Keratinocyte (primary cell): ENCODE data around the gene JAZF1. TPM values are rescaled to one million over a fixed set of nuclear protein-coding genes. Genes with fewer than 3 reads are reported as not detected.
A peak's percentile ranks its signal among the peaks of the same experiment; 100 is the strongest.

ENCODE experiments used
- DNase-seq: peaks from one replicate; pipeline ENCODE4 v3.0.0-alpha.2; 2011; ENCODE audit warnings: low read depth, missing footprints, low spot score
- FAIRE-seq: peaks from 2 replicates; lab custom pipeline; 2011; peaks lifted over from hg19 to GRCh38; lab: Jason Lieb, UNC
- H2AFZ ChIP-seq: 2 replicates; pipeline ENCODE4 v1.6.0; 2012; ENCODE audit warnings: low read length, control low read depth, inconsistent platforms; ENCODE audit not compliant: control insufficient read depth
- H3K27ac ChIP-seq: 2 replicates; pipeline ENCODE4 v1.5.1; 2011; ENCODE audit warnings: low read length; ENCODE audit not compliant: control insufficient read depth, insufficient read depth
- H3K27me3 ChIP-seq: 3 replicates; pipeline ENCODE4 v1.6.0; 2011; ENCODE audit warnings: low read length; ENCODE audit not compliant: control insufficient read depth, insufficient read depth; ENCODE audit errors: extremely low read depth
- H3K36me3 ChIP-seq, 2 experiments: 2 replicates in 1 of 2; 3 replicates in 1 of 2; pipeline ENCODE4 v1.5.1; 2011; ENCODE audit warnings: low read length in 2 of 2, mild to moderate bottlenecking in 1 of 2; ENCODE audit not compliant: control insufficient read depth in 2 of 2, insufficient read depth in 2 of 2; ENCODE audit errors: extremely low read depth in 1 of 2
- H3K4me1 ChIP-seq: 3 replicates; pipeline ENCODE4 v1.5.1; 2011; ENCODE audit warnings: low read length; ENCODE audit not compliant: control insufficient read depth, insufficient read depth; ENCODE audit errors: extremely low read depth
- H3K4me2 ChIP-seq: 3 replicates; pipeline ENCODE4 v1.6.0; 2011; ENCODE audit warnings: low read depth, low read length; ENCODE audit not compliant: control insufficient read depth, insufficient read depth; ENCODE audit errors: extremely low read depth
- H3K4me3 ChIP-seq, 3 experiments: fragments of 200-600 bp in 1 of 3; sonication (generic) in 1 of 3; 2 replicates in 2 of 3; 3 replicates in 1 of 3; pipeline ENCODE4 v1.5.1; 2011 to 2016; ENCODE audit warnings: low read length in 3 of 3, mild to moderate bottlenecking in 3 of 3, control low read depth in 2 of 3, inconsistent platforms in 1 of 3, low read depth in 1 of 3, mixed read lengths in 1 of 3, mixed run types in 1 of 3, moderate library complexity in 1 of 3; ENCODE audit not compliant: control insufficient read depth in 2 of 3, insufficient read depth in 2 of 3; ENCODE audit errors: extremely low read depth in 1 of 3
- H3K79me2 ChIP-seq: 2 replicates; pipeline ENCODE4 v1.6.0; 2012; ENCODE audit warnings: low read length; ENCODE audit not compliant: control insufficient read depth, insufficient read depth
- H3K9ac ChIP-seq: 3 replicates; pipeline ENCODE4 v1.6.0; 2011; ENCODE audit warnings: low read length; ENCODE audit not compliant: control insufficient read depth, insufficient read depth; ENCODE audit errors: extremely low read depth
- H3K9me1 ChIP-seq: 3 replicates; pipeline ENCODE4 v1.6.0; 2011; ENCODE audit warnings: low read length; ENCODE audit not compliant: control insufficient read depth, insufficient read depth; ENCODE audit errors: extremely low read depth
- H3K9me3 ChIP-seq: 2 replicates; pipeline ENCODE4 v1.5.1; 2012; ENCODE audit warnings: low read depth, low read length; ENCODE audit not compliant: control insufficient read depth
- H4K20me1 ChIP-seq: 3 replicates; pipeline ENCODE4 v1.6.0; 2011; ENCODE audit warnings: low read length; ENCODE audit not compliant: control insufficient read depth, insufficient read depth; ENCODE audit errors: extremely low read depth
- EZH2 ChIP-seq: IDR thresholded peaks from one replicate; pipeline ENCODE4 v1.6.1; 2012; ENCODE audit warnings: inconsistent platforms, mild to moderate bottlenecking, low read length, moderate library complexity
- dilution Hi-C: fragments of 300-500 bp; cut with MboI; formaldehyde crosslinking; loops from one replicate; pipeline ENCODE4 v1.7.0; 2020; ENCODE audit warnings: low sequenced_read_pairs; ENCODE audit not compliant: extremely low pct_ligation_motif_present
- polyA plus RNA-seq, 5 experiments: library from polyadenylated mRNA; depleted of rRNA in 3 of 5; stranded (reverse) in 3 of 5; stranded (forward) in 1 of 5; unstranded in 1 of 5; fragments of >200 nt; gene quantifications; 1 replicate in 1 of 5; 2 replicates in 3 of 5; 3 replicates in 1 of 5; pipeline versions ENCODE4 v1.2.1 to v1.2.3, GENCODE V29; 2011 to 2012; ENCODE audit warnings: missing spikeins in 2 of 5, low read depth in 1 of 5, low replicate concordance in 1 of 5
- TF ChIP-seq, protein P1 (sequence below), 3 experiments: IDR thresholded peaks in 1 of 3; conservative IDR thresholded peaks in 1 of 3; optimal IDR thresholded peaks in 1 of 3; 2 replicates in 2 of 3; 3 replicates in 1 of 3; pipeline versions ENCODE3 to v1.5.1; 2011; ENCODE audit warnings: low read length in 3 of 3, mild to moderate bottlenecking in 3 of 3, moderate library complexity in 2 of 3, control low read depth in 1 of 3, inconsistent platforms in 1 of 3; ENCODE audit not compliant: insufficient read depth in 2 of 3; ENCODE audit errors: extremely low read depth in 1 of 3

JAZF1 gene
- polyA plus RNA-seq, 1 donor (not counting 4 experiments of a cell fraction or from before 2014, with no cell fraction given), result 2.5 TPM

DNA sequence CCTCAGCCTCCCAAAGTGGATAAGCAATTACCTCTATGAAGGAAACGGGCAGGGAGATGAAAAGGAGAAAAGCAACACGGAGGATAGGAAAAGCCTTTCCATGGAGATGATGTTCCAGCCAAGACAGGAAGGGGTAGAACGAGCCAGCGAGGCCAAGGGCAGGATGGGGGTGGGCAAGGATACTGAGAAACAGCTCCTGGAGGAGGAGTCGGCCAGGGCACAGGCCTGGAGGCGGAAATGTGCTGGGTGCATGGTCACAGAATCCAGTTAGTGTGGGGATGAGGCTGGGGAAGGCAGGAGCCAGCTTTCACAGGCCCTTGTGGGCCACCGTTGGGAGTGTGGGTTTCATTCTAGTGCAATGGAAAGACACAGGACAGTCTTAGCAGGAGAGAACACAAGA, 162.6 kb downstream of the JAZF1 start:
- dilution Hi-C loops, result no loop called here
- H2AFZ ChIP-seq, result no peak overlapping the region
- DNase-seq (no peak), FAIRE-seq (no peak)
- H3K27ac ChIP-seq, result no peak overlapping the region
- peaks cover 7% of the 10 kb centered on the region for H3K4me1 ChIP-seq
- no peak overlapping the region for H3K4me2 ChIP-seq
- no peaks in the 10 kb centered on the region for H4K20me1 ChIP-seq
- TF ChIP-seq EZH2, result no peak
- TF ChIP-seq, protein P1, sequence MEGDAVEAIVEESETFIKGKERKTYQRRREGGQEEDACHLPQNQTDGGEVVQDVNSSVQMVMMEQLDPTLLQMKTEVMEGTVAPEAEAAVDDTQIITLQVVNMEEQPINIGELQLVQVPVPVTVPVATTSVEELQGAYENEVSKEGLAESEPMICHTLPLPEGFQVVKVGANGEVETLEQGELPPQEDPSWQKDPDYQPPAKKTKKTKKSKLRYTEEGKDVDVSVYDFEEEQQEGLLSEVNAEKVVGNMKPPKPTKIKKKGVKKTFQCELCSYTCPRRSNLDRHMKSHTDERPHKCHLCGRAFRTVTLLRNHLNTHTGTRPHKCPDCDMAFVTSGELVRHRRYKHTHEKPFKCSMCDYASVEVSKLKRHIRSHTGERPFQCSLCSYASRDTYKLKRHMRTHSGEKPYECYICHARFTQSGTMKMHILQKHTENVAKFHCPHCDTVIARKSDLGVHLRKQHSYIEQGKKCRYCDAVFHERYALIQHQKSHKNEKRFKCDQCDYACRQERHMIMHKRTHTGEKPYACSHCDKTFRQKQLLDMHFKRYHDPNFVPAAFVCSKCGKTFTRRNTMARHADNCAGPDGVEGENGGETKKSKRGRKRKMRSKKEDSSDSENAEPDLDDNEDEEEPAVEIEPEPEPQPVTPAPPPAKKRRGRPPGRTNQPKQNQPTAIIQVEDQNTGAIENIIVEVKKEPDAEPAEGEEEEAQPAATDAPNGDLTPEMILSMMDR (optimal IDR thresholded peaks at IDR 0.05 in 1 of 3, IDR thresholded peaks at IDR 0.05 in 1 of 3, conservative IDR thresholded peaks at IDR 0.05 in 1 of 3; ENCODE audit: extremely low read depth in 1 of 3, insufficient read depth in 2 of 3, low read length in 3 of 3), result no peak
- H3K9me3 ChIP-seq, result peaks cover 2% of the 10 kb centered on the region
- no peaks in the 10 kb centered on the region for H3K9me1 ChIP-seq
- H3K9ac ChIP-seq, result no peak overlapping the region
- no peaks in the 10 kb centered on the region for H3K36me3 ChIP-seq
- no peak overlapping the region for H3K4me3 ChIP-seq
- no peaks in the 10 kb centered on the region for H3K79me2 ChIP-seq
- no peaks in the 10 kb centered on the region for H3K27me3 ChIP-seq

DNA sequence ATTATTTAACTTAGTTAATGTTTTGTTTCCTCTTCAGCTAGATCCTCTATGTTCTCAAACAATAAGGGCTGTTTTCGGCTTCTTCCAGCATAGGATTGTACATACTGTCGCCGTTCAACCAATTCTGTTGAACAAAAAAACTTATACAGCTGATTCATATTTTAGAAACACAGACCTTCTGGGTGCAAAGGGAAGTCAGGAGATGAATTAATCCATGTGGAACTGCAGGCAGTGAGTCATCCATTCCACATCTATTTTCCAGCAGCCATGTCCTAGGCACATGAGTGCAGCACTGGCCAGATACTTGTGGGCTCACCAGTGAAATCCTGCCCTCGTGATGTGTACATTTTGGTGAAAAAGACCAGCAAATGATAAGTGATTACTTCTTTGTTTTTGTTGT, 163.2 kb downstream of the JAZF1 start:
- Histone ChIP-seq H3K9me1 (no peaks in the 10 kb centered on the region), H3K27ac (no peak overlapping the region), H3K4me2 (no peak overlapping the region), H3K36me3 (no peaks in the 10 kb centered on the region), H3K9me3 (peaks cover 2% of the 10 kb centered on the region), H3K4me3 (no peak overlapping the region), H3K79me2 (no peaks in the 10 kb centered on the region), H3K4me1 (peaks cover 7% of the 10 kb centered on the region), H3K27me3 (no peaks in the 10 kb centered on the region), H2AFZ (no peak overlapping the region), H4K20me1 (no peaks in the 10 kb centered on the region), H3K9ac (no peak overlapping the region)
- dilution Hi-C loops, result no loop called here
- peak; percentile 13 for FAIRE-seq
- TF ChIP-seq, protein P1 (optimal IDR thresholded peaks at IDR 0.05 in 1 of 3, IDR thresholded peaks at IDR 0.05 in 1 of 3, conservative IDR thresholded peaks at IDR 0.05 in 1 of 3; ENCODE audit: extremely low read depth in 1 of 3, insufficient read depth in 2 of 3, low read length in 3 of 3), result no peak
- no peak for TF ChIP-seq EZH2
- DNase-seq, result no peak
